Measurements from ENCODE around the gene STK11IP. TPM values are rescaled to one million over a fixed set of nuclear protein-coding genes. Genes with fewer than 3 reads are reported as not detected.

The STK11IP gene
- polyA plus RNA-seq, 4 donors = 20.4 to 38.9 (median 23.2) TPM

DNA sequence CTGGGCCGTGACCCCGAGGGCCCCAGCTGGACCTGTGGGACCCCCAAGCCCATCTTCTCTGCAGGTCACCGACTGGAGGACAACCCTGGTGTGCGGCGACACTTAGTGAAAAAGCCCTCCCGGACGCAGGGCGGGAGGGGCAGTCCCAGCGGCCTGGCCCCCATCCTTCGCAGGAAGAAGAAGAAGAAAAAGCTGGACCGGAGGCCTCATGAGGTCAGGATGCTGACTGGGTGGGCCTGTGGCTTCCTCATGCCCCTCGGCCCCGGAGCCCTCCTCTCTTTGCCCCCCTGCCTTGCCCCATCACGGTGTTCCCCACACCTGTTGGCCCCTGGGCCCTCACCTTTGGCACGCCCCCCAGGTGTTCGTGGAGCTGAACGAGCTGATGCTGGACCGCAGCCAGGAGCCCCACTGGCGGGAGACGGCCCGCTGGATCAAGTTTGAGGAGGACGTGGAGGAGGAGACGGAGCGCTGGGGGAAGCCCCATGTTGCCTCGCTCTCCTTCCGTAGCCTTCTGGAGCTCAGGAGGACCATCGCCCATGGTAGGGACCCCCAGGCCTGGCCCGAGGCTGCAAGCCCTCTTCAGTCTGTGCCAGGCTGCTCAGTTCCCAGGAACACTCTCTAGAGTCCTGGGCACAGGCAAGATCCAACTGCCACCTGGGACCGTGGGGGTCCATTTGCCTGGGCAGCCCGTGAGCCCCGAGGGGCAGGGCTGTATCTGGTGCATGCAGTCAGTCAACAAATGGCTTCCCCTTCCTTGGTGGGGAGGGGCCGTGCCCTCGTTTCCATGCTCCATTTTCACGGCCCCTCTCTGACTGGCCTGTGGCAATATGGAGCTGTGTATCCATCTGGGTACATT is 34.5 kb downstream of the STK11IP start:
- WGBS, 3 donors = 67 to 82% (median 75%) methylated on average over 33 to 34 of the region's 34 CpGs
- Histone ChIP-seq H3K36me3 (ENCODE audit: control insufficient read depth in 3 of 3, insufficient read depth in 2 of 3, low read depth in 1 of 3, low read length in 3 of 3) (peaks cover 0 to 2% (median 0%) of the 10 kb centered on the region in 3 donors), H3K4me1 (ENCODE audit: control insufficient read depth in 3 of 3, insufficient read depth in 2 of 3, low read depth in 1 of 3, low read length in 2 of 3) (peaks cover 0 to 2% (median under 1%) of the 10 kb centered on the region in 3 donors), H3K27me3 (ENCODE audit: control insufficient read depth in 3 of 3, insufficient read depth in 3 of 3, low read length in 3 of 3) (peaks cover 0 to 4% (median 0%) of the 10 kb centered on the region in 3 donors), H3K4me3 (ENCODE audit: low read depth in 1 of 3, low read length in 3 of 3) (no peak overlapping the region), H3K27ac (ENCODE audit: low read depth in 1 of 3, low read length in 2 of 3) (no peak overlapping the region), H3K9me3 (ENCODE audit: control insufficient read depth in 2 of 2, insufficient read depth in 1 of 2, low read depth in 1 of 2, low read length in 1 of 2) (no peaks in the 10 kb centered on the region)
- DNase-seq = no peak
- FAIRE-seq = no peak

DNA sequence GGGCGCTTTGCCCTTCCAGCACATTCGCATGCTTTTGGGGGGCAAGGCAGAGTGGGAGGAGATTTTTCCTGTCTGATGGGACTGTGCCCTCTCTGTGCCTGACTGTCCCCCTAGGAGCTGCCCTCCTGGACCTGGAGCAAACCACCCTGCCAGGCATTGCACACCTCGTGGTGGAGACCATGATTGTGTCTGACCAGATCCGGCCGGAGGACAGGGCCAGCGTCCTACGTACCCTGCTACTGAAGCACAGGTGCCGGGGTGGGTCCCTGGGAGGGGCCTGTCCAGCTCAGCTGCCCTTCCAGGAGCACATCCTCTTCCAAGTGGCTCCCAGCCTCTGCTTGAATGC is 35.1 kb downstream of the STK11IP start:
- WGBS, 3 donors = 81 to 89% (median 85%) methylated on average over 8 of the region's 8 CpGs
- Histone ChIP-seq H3K27me3 (ENCODE audit: control insufficient read depth in 3 of 3, insufficient read depth in 3 of 3, low read length in 3 of 3) (peaks cover 0 to 4% (median 0%) of the 10 kb centered on the region in 3 donors), H3K4me3 (ENCODE audit: low read depth in 1 of 3, low read length in 3 of 3) (no peak overlapping the region), H3K36me3 (ENCODE audit: control insufficient read depth in 3 of 3, insufficient read depth in 2 of 3, low read depth in 1 of 3, low read length in 3 of 3) (peaks cover 0 to 2% (median 0%) of the 10 kb centered on the region in 3 donors), H3K27ac (ENCODE audit: low read depth in 1 of 3, low read length in 2 of 3) (no peak overlapping the region), H3K9me3 (ENCODE audit: control insufficient read depth in 2 of 2, insufficient read depth in 1 of 2, low read depth in 1 of 2, low read length in 1 of 2) (no peaks in the 10 kb centered on the region), H3K4me1 (ENCODE audit: control insufficient read depth in 3 of 3, insufficient read depth in 2 of 3, low read depth in 1 of 3, low read length in 2 of 3) (peaks cover 0 to 2% (median 0%) of the 10 kb centered on the region in 3 donors)
- DNase-seq (no peak), FAIRE-seq (no peak)

DNA sequence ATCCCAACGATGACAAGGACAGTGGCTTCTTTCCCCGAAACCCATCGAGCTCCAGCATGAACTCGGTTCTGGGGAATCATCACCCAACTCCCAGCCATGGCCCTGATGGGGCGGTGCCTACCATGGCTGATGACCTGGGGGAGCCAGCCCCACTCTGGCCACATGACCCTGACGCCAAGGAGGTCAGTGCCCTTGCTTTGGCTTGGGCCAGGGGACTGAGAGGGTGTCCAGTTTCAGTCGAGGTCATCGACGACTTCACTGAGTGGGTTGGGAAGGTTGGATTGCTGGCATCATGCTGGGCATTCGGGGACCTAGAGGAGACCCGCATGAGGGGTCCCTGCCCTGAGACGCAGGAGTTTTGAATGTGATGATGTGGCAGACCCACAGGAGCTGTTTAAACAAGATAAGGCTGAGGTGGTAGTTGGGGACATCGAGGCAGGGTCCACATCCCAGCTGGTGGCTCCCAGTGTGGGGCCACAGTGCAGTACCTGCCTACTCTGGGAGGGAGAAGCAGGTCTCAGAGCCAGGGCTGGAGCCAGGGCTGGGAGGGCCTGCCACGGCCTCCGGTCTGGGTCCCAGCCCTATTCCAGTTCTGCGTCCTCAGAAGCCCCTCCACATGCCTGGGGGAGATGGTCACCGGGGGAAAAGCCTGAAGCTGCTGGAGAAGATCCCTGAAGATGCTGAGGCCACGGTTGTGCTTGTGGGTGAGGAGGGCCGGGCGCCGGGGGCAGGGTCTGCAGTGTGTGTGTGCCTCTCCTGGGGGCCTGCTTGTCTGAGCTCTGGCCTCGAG is 35.8 kb downstream of the STK11IP start:
- no peak for DNase-seq
- Histone ChIP-seq H3K27ac (ENCODE audit: low read depth in 1 of 3, low read length in 2 of 3) (no peak overlapping the region), H3K36me3 (ENCODE audit: control insufficient read depth in 3 of 3, insufficient read depth in 2 of 3, low read depth in 1 of 3, low read length in 3 of 3) (peaks cover 0 to 2% (median 0%) of the 10 kb centered on the region in 3 donors), H3K4me1 (ENCODE audit: control insufficient read depth in 3 of 3, insufficient read depth in 2 of 3, low read depth in 1 of 3, low read length in 2 of 3) (no peaks in the 10 kb centered on the region), H3K9me3 (ENCODE audit: control insufficient read depth in 2 of 2, insufficient read depth in 1 of 2, low read depth in 1 of 2, low read length in 1 of 2) (no peaks in the 10 kb centered on the region), H3K27me3 (ENCODE audit: control insufficient read depth in 3 of 3, insufficient read depth in 3 of 3, low read length in 3 of 3) (peaks cover 0 to 4% (median 0%) of the 10 kb centered on the region in 3 donors), H3K4me3 (ENCODE audit: low read depth in 1 of 3, low read length in 3 of 3) (no peak overlapping the region)
- no peak for FAIRE-seq
- 84 to 86% (median 85%) methylated on average over 21 to 22 of the region's 22 CpGs for WGBS, 3 donors

DNA sequence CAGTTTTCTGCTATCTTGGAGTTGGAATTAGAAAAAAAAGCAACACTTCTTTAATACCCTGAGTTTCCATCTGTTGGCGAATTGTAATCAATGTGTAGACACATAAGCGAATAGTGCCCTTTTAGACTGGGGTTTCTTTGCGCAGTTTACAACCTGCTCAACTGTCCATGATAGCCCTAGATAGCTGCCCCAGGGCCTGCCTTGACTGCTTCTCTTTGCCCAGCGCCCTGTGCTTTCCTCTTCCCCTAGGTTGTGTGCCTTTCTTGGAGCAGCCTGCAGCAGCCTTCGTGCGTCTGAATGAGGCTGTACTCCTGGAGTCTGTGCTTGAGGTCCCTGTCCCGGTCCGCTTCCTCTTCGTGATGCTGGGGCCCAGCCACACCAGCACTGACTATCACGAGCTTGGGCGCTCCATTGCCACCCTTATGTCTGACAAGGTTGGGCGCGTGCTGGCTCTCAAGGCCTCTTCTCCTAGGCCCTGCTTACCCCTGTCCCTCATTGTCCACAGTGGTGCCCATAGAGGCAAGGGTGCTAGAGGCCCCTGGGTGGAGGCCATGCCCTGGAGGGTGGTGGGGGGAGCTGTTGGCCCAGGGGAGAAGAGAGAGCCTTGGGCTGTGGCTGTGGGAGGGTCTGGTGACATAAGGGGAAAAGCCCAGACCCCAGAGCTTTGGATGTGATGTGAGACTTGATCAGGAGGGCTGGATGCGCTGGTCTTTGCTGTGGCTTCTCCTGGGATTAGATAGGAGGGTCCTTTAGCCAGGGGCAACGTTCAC is 36.7 kb downstream of the STK11IP start:
- 80 to 87% (median 84%) methylated on average over 15 of the region's 15 CpGs for WGBS, 3 donors
- Histone ChIP-seq H3K4me1 (ENCODE audit: control insufficient read depth in 3 of 3, insufficient read depth in 2 of 3, low read depth in 1 of 3, low read length in 2 of 3) (no peaks in the 10 kb centered on the region), H3K27me3 (ENCODE audit: control insufficient read depth in 3 of 3, insufficient read depth in 3 of 3, low read length in 3 of 3) (peaks cover 0 to under 1% (median 0%) of the 10 kb centered on the region in 3 donors), H3K36me3 (ENCODE audit: control insufficient read depth in 3 of 3, insufficient read depth in 2 of 3, low read depth in 1 of 3, low read length in 3 of 3) (peaks cover 0 to 2% (median 0%) of the 10 kb centered on the region in 3 donors), H3K4me3 (ENCODE audit: low read depth in 1 of 3, low read length in 3 of 3) (no peak overlapping the region), H3K27ac (ENCODE audit: low read depth in 1 of 3, low read length in 2 of 3) (no peak overlapping the region), H3K9me3 (ENCODE audit: control insufficient read depth in 2 of 2, insufficient read depth in 1 of 2, low read depth in 1 of 2, low read length in 1 of 2) (no peaks in the 10 kb centered on the region)
- DNase-seq (no peak), FAIRE-seq (no peak)

DNA sequence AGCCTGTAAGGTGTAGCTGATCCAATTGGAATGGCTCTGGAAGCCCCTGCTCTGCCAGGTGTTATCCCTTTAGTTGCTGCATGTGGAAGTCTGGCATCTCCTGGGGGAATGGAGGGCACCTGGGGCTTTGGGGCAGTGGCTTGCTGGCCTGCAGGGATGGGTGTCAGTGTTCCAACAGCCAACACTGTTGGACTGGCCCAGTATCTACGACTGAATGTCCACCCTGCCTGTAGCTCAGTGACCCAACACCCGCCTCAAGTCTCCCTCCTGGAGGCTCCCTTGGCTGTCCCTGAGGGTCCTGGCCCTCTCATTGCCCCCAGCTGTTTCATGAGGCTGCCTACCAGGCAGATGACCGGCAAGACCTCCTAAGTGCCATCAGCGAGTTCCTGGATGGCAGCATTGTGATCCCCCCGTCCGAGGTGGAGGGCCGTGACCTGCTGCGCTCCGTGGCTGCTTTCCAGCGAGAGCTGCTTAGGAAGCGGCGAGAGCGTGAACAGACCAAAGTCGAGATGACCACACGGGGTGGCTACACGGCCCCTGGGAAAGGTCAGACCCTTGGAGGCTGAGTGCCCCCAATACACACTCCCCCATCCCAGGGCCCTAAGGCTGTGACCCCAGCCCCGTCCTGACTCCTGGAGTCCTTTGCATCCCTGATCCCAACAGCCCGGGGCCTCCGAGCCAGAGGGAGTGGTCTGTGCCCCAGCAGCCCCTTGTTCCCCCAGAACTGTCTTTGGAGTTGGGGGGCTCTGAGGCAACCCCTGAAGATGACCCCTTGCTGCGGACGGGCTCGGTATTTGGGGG is 37.5 kb downstream of the STK11IP start:
- no peak for FAIRE-seq
- 78 to 85% (median 80%) methylated on average over 21 to 22 of the region's 22 CpGs for WGBS, 3 donors
- no peaks in the 10 kb centered on the region for H3K4me1 ChIP-seq (ENCODE audit: control insufficient read depth in 3 of 3, insufficient read depth in 2 of 3, low read depth in 1 of 3, low read length in 2 of 3)
- H3K9me3 ChIP-seq (ENCODE audit: control insufficient read depth in 2 of 2, insufficient read depth in 1 of 2, low read depth in 1 of 2, low read length in 1 of 2) = no peaks in the 10 kb centered on the region
- no peaks in the 10 kb centered on the region for H3K27me3 ChIP-seq (ENCODE audit: control insufficient read depth in 3 of 3, insufficient read depth in 3 of 3, low read length in 3 of 3)
- DNase-seq = no peak
- H3K4me3 ChIP-seq (ENCODE audit: low read depth in 1 of 3, low read length in 3 of 3) = no peak overlapping the region
- H3K36me3 ChIP-seq (ENCODE audit: control insufficient read depth in 3 of 3, insufficient read depth in 2 of 3, low read depth in 1 of 3, low read length in 3 of 3) = peaks cover 0 to 2% (median 0%) of the 10 kb centered on the region in 3 donors
- H3K27ac ChIP-seq (ENCODE audit: low read depth in 1 of 3, low read length in 2 of 3) = no peak overlapping the region

DNA sequence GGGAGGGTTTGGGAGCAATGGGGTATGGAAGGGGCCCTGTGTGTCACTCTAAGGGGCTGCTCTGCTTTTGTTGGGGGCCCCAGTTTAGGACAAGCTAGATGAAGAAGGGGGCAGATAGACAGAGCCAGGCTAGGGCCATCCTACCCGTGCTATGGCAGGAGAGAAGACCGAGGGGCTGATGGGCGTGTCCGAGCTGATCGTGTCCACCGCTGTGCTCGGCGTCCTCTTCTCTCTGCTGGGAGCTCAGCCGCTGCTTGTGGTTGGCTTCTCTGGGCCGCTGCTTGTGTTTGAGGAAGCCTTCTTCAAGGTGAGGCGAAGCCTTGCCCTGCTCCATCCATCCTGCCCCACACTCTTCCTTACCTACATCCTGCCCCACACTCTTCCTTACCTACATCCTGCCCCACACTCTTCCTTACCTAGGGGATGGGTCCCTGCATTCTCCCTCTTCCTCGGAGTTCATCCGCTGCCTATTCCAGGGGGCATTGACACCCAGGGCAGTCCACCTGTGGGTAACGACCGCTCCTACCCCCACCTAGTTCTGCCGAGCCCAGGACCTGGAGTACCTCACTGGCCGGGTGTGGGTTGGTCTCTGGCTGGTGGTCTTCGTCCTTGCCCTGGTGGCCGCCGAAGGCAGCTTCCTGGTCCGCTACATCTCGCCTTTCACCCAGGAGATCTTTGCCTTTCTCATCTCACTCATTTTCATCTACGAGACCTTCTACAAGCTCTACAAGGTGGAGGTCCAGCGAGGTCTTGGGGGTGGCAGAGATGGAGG is 38.7 kb downstream of the STK11IP start:
- FAIRE-seq (no peak), DNase-seq (no peak)
- Histone ChIP-seq H3K36me3 (ENCODE audit: control insufficient read depth in 3 of 3, insufficient read depth in 2 of 3, low read depth in 1 of 3, low read length in 3 of 3) (peaks cover 0 to 2% (median 0%) of the 10 kb centered on the region in 3 donors), H3K27me3 (ENCODE audit: control insufficient read depth in 3 of 3, insufficient read depth in 3 of 3, low read length in 3 of 3) (no peaks in the 10 kb centered on the region), H3K4me1 (ENCODE audit: control insufficient read depth in 3 of 3, insufficient read depth in 2 of 3, low read depth in 1 of 3, low read length in 2 of 3) (no peaks in the 10 kb centered on the region), H3K27ac (ENCODE audit: low read depth in 1 of 3, low read length in 2 of 3) (no peak overlapping the region), H3K9me3 (ENCODE audit: control insufficient read depth in 2 of 2, insufficient read depth in 1 of 2, low read depth in 1 of 2, low read length in 1 of 2) (no peaks in the 10 kb centered on the region), H3K4me3 (ENCODE audit: low read depth in 1 of 3, low read length in 3 of 3) (no peak overlapping the region)
- WGBS, 3 donors = 81 to 87% (median 83%) methylated on average over 22 to 24 of the region's 24 CpGs

DNA sequence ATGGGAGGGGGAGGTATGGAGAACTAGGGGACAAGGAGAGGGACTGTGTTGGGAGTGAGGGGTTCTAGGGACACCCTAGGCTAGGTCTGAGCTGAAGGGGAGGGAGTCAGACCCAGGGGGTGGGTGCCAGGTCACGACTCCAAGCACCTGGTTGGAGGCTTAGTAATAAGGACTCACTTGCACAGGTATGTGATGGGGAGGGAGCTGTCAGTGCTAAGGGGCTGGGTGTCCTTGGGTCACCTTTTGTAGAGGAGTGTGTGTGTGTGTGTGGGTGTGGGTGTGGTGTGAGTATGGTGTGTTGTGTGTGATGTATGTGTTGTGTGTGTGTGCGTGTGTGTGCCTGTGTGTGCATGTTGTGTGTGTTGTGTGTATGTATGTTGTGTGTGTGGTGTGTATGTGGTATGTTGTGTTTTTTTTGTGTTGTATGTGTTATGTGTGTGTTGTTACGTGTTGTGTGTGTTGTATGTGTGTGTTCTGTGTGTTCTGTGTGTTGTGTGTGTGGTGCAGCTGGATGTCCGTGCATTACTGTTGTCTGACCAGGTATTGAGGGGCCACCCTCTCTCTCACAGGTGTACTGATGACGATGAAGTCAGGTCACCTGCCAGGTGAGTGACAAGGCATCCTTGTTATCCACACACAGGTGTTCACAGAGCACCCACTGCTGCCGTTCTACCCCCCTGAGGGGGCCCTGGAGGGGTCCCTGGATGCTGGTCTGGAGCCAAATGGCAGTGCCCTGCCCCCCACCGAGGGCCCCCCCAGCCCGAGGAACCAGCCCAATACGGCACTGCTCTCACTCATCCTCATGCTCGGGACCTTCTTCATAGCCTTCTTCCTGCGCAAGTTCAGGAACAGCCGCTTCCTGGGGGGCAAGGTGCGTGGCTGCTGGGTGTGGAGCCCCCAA is 39.5 kb downstream of the STK11IP start:
- 44 to 70% (median 50%) methylated on average over 13 of the region's 13 CpGs for WGBS, 3 donors
- no peak for FAIRE-seq
- H3K9me3 ChIP-seq (ENCODE audit: control insufficient read depth in 2 of 2, insufficient read depth in 1 of 2, low read depth in 1 of 2, low read length in 1 of 2) = no peaks in the 10 kb centered on the region

More for the DNA sequence above, 39.5 kb downstream of the STK11IP start:
- Histone ChIP-seq H3K4me1 (ENCODE audit: control insufficient read depth in 3 of 3, insufficient read depth in 2 of 3, low read depth in 1 of 3, low read length in 2 of 3) (no peaks in the 10 kb centered on the region), H3K27me3 (ENCODE audit: control insufficient read depth in 3 of 3, insufficient read depth in 3 of 3, low read length in 3 of 3) (no peaks in the 10 kb centered on the region), H3K27ac (ENCODE audit: low read depth in 1 of 3, low read length in 2 of 3) (no peak overlapping the region), H3K36me3 (ENCODE audit: control insufficient read depth in 3 of 3, insufficient read depth in 2 of 3, low read depth in 1 of 3, low read length in 3 of 3) (peaks cover 0 to 2% (median 0%) of the 10 kb centered on the region in 3 donors), H3K4me3 (ENCODE audit: low read depth in 1 of 3, low read length in 3 of 3) (no peak overlapping the region)
- DNase-seq = no peak
